Fibroblast of lung (primary cell): ENCODE data around the gene GLCCI1. TPM values are rescaled to one million over a fixed set of nuclear protein-coding genes. Genes with fewer than 3 reads are reported as not detected.

Experiments
- DNase-seq, 2 donors: peaks; one replicate each; pipeline versions ENCODE4 v3.0.0 to v3.0.0-alpha.2; 2010; ENCODE audit warnings: low read depth in 2 of 2
- H2AFZ ChIP-seq: 2 replicates; pipeline ENCODE4 v1.5.1; 2012; ENCODE audit warnings: low read length, control low read depth, inconsistent platforms
- H3K27ac ChIP-seq: 2 replicates; pipeline ENCODE4 v1.5.1; 2011; ENCODE audit warnings: low read length, control low read depth; ENCODE audit not compliant: insufficient read depth
- H3K27me3 ChIP-seq: 2 replicates; pipeline ENCODE4 v1.5.1; 2011; ENCODE audit warnings: mild to moderate bottlenecking, low read length; ENCODE audit not compliant: control insufficient read depth, insufficient read depth
- H3K36me3 ChIP-seq: 2 replicates; pipeline ENCODE4 v1.5.1; 2011; ENCODE audit warnings: low read length; ENCODE audit not compliant: control insufficient read depth, insufficient read depth
- H3K4me1 ChIP-seq: 2 replicates; pipeline ENCODE4 v1.5.1; 2011; ENCODE audit warnings: low read length; ENCODE audit not compliant: control insufficient read depth, insufficient read depth; ENCODE audit errors: extremely low read depth
- H3K4me2 ChIP-seq: 2 replicates; pipeline ENCODE4 v1.5.1; 2011; ENCODE audit warnings: low read length, control low read depth; ENCODE audit not compliant: insufficient read depth; ENCODE audit errors: extremely low read depth
- H3K4me3 ChIP-seq, 4 experiments: fragments of 200-600 bp in 1 of 4; sonication (generic) in 1 of 4; replicated peaks in 1 of 4; 2 replicates each; pipeline ENCODE4 v1.5.1; 2011 to 2016; ENCODE audit warnings: low read length in 4 of 4, low read depth in 3 of 4, mild to moderate bottlenecking in 3 of 4, control low read depth in 2 of 4, inconsistent platforms in 1 of 4, mixed read lengths in 1 of 4; ENCODE audit not compliant: insufficient read depth in 1 of 4; ENCODE audit errors: control extremely low read depth in 1 of 4
- H3K79me2 ChIP-seq: 2 replicates; pipeline ENCODE4 v1.5.1; 2012; ENCODE audit warnings: mild to moderate bottlenecking, low read length, inconsistent platforms; ENCODE audit not compliant: control insufficient read depth, insufficient read depth
- H3K9ac ChIP-seq: 2 replicates; pipeline ENCODE4 v1.5.1; 2011; ENCODE audit warnings: mild to moderate bottlenecking, low read length, control low read depth; ENCODE audit not compliant: insufficient read depth
- H3K9me3 ChIP-seq: 2 replicates; pipeline ENCODE4 v1.5.1; 2012; ENCODE audit warnings: low read depth, low read length; ENCODE audit not compliant: control insufficient read depth, insufficient read depth
- H4K20me1 ChIP-seq: 2 replicates; pipeline ENCODE4 v1.5.1; 2011; ENCODE audit warnings: low read length; ENCODE audit not compliant: control insufficient read depth, insufficient read depth; ENCODE audit errors: extremely low read depth
- CTCF ChIP-seq, 2 donors: IDR thresholded peaks in 1 of 2; conservative IDR thresholded peaks in 1 of 2; 1 replicate in 1 of 2; 2 replicates in 1 of 2; pipeline ENCODE4 v1.5.1; 2011 to 2012; ENCODE audit warnings: low read length in 2 of 2, control low read depth in 1 of 2, inconsistent platforms in 1 of 2, low read depth in 1 of 2, mild to moderate bottlenecking in 1 of 2
- EZH2 ChIP-seq: IDR thresholded peaks from 2 replicates; pipeline ENCODE4 v1.5.1; 2012; ENCODE audit warnings: low read length, control low read depth, mild to moderate bottlenecking; ENCODE audit errors: missing control alignments
- polyA plus RNA-seq, 2 donors: library from polyadenylated mRNA; depleted of rRNA in 1 of 2; stranded (reverse) in 1 of 2; unstranded in 1 of 2; fragments of >200 nt; gene quantifications; 2 replicates each; pipeline ENCODE4 v1.2.1, GENCODE V29; 2011 to 2012; ENCODE audit warnings: missing spikeins in 1 of 2
- total RNA-seq: library from RNA; depleted of rRNA; stranded (reverse); fragments of >200 nt; gene quantifications from 2 replicates; pipeline ENCODE4 v1.2.1, GENCODE V29; 2014

The GLCCI1 gene
- total and polyA plus RNA-seq, 2 donors (not counting 1 experiment from before 2014, with no cell fraction given): 4.4 to 8.3 TPM

- H3K27ac ChIP-seq: no peak overlapping the region
- H3K4me2 ChIP-seq: no peak overlapping the region
- H3K4me1 ChIP-seq: no peaks in the 10 kb centered on the region
- H4K20me1 ChIP-seq: no peaks in the 10 kb centered on the region
- H3K4me3 ChIP-seq: no peak overlapping the region
- peaks cover 2% of the 10 kb centered on the region for H3K79me2 ChIP-seq
- no peaks in the 10 kb centered on the region for H3K36me3 ChIP-seq
- H2AFZ ChIP-seq: no peak overlapping the region
- no peak for TF ChIP-seq EZH2
- no peak for TF ChIP-seq CTCF (conservative IDR thresholded peaks at IDR 0.05 in 1 of 2, IDR thresholded peaks at IDR 0.05 in 1 of 2; ENCODE audit: low read depth in 1 of 2, low read length in 2 of 2)
- H3K27me3 ChIP-seq: no peaks in the 10 kb centered on the region
- DNase-seq: no peak
- H3K9me3 ChIP-seq: no peaks in the 10 kb centered on the region
- no peak overlapping the region for H3K9ac ChIP-seq
Observed at GRCh38 chr7:7966141-7966734, 2.4 kb upstream of the GLCCI1 start.

- no peaks in the 10 kb centered on the region for H3K9me3 ChIP-seq
- H3K4me2 ChIP-seq: peak overlapping the region; percentile 76
- H2AFZ ChIP-seq: peak overlapping the region; percentile 92
- peak overlapping the region; percentile 72 to 86 (median 78) for H3K4me3 ChIP-seq
- peaks cover 4% of the 10 kb centered on the region for H3K79me2 ChIP-seq
- no peaks in the 10 kb centered on the region for H3K4me1 ChIP-seq
- no peak for DNase-seq
- TF ChIP-seq CTCF (conservative IDR thresholded peaks at IDR 0.05 in 1 of 2, IDR thresholded peaks at IDR 0.05 in 1 of 2; ENCODE audit: low read depth in 1 of 2, low read length in 2 of 2) (no peak), EZH2 (no peak)
- no peaks in the 10 kb centered on the region for H3K27me3 ChIP-seq
- H4K20me1 ChIP-seq: no peaks in the 10 kb centered on the region
- no peak overlapping the region for H3K27ac ChIP-seq
- H3K36me3 ChIP-seq: no peaks in the 10 kb centered on the region
- peak overlapping the region; percentile 45 for H3K9ac ChIP-seq
Observed at GRCh38 chr7:7967886-7968543, 581 bp upstream of the GLCCI1 start.

GRCh38 chr7:7969306-7970236 is 975 bp downstream of the GLCCI1 start:
- Histone ChIP-seq H3K36me3 (no peaks in the 10 kb centered on the region), H3K4me1 (no peaks in the 10 kb centered on the region), H3K4me2 (peak overlapping the region; percentile 32), H3K9ac (peak overlapping the region; percentile 56), H4K20me1 (no peaks in the 10 kb centered on the region), H3K27ac (peak overlapping the region; percentile 72), H3K9me3 (no peaks in the 10 kb centered on the region), H3K27me3 (no peaks in the 10 kb centered on the region), H2AFZ (peak overlapping the region; percentile 72), H3K79me2 (peaks cover 4% of the 10 kb centered on the region), H3K4me3 (peak overlapping the region; percentile 55 to 79 (median 72))
- no peak for TF ChIP-seq EZH2
- no peak for TF ChIP-seq CTCF (conservative IDR thresholded peaks at IDR 0.05 in 1 of 2, IDR thresholded peaks at IDR 0.05 in 1 of 2; ENCODE audit: low read depth in 1 of 2, low read length in 2 of 2)
- peak; percentile 46 to 53 for DNase-seq
